Amniotic epithelial cell (primary cell): Measurements from ENCODE around the gene PCDH9.

Source experiments
- DNase-seq: peaks from one replicate; pipeline ENCODE4 v3.0.0-alpha.2; 2010; ENCODE audit warnings: low read depth

PCDH9 gene

DNA sequence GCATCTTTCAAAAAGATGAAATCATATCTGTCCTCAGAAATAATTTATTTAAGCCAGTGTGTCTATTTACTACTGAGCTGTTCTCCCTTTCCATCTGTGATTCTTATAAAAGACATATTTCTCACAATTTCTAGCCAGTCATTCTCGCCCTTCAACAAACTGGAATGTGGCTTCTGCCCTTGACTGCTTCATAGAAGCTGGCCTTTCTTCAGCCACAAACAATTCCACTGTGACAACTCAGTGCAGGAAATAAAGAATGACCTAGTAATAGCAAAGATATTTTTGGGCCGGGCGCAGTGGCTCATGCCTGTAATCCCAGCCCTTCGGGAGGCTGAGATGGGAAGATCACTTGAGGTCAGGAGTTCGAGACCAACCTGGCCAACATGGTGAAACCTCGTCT, 655.5 kb downstream of the PCDH9 start:
- DNase-seq, result peak; percentile 19

DNA sequence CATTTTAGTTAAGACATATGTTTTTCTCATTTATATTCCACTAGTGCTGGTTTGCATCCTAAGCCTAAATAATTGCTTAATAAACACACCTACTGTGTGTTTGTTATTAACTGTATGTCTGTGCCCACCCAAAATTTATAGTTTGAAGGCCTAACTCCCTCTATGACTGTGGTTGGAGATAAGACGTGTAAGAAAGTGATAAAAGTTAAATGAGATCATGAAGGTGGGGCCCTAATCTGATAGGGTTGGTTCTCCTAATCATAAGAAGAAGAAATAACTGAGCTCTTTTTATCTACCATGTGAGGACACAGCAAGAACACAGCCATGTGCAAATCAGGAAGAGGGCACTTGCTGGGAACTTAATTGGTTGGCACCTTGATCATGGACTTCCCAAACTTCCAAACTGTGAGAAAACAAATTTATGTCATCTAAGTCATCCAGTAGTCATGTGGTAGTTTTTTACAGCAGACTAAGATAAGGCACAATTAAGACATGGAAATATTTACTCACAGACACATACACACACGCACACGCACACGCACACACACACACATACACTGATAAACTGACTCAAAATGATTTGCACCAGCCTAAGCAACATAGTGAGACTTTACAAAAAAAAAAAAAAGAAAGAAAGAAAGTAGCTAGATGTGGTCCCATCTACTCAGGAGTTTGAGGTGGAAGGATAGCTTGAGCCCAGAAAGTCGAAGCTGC, 662.1 kb downstream of the PCDH9 start:
- DNase-seq, result no peak

- DNase-seq, result no peak
Observed at GRCh38 chr13:66565279-66565678, 664.9 kb downstream of the PCDH9 start.

- no peak for DNase-seq
Observed at GRCh38 chr13:66563076-66563475, 667.1 kb downstream of the PCDH9 start.

DNA sequence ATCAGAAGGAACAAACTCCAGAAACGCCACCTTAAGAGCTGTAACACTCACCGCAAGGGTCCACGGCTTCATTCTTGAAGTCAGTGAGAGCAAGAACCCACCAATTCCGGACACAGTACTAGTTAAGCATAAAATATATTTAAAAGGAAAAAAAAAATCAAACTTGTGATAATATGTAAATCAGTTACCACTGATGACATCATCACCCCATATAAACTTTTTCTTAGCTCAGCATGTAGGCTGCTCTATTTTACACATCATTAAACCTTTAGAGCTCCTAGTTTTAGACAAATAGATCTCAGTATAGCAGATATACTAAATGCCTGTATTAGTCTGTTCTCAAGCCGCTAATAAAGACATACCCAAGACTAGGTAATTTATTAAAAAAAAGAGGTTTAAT, 668.1 kb downstream of the PCDH9 start:
- no peak for DNase-seq

DNA sequence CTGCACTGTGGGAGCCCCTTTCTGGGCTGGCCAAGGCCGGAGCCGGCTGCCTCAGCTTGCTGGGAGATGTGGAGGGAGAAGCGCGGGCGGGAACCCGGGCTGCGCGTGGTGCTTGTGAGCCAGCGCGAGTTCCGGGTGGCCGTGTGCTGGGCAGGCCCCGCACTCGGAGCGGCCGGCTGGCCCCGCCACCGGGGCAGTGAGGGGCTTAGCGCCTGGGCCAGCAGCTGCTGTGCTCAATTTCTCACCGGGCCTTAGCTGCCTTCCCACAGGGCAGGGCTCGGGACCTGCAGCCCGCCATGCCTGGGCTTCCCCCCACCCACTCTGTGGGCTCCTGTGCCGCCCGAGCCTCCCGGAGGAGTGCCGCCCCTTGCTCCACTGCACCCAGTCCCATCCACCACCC, 669.1 kb downstream of the PCDH9 start:
- DNase-seq, result no peak

- no peak for DNase-seq
Observed at GRCh38 chr13:66560189-66560588, 669.9 kb downstream of the PCDH9 start.

GRCh38 chr13:66559093-66559492, 671.0 kb downstream of the PCDH9 start:
- DNase-seq, result no peak

- no peak for DNase-seq
Observed at GRCh38 chr13:66558506-66558905, 671.6 kb downstream of the PCDH9 start.

DNA sequence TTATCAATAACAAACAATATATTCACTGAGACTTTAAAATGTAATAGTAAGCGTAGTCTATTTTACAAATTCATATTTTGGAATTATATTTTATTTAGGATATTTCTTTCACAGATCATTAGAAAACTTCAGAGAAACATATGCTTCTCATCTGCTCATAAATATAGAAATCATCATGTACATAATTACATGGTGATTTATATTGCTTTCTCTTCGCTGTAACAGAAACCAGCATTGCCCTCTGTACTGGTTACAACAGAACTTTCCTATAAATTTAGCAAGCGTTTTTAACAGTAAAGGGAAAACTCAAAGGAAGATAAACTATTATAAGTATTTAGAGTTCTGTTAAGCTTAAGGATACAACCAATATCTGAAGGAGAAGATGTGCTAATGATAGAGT, 672.8 kb downstream of the PCDH9 start:
- no peak for DNase-seq

GRCh38 chr13:66556306-66556705, 673.8 kb downstream of the PCDH9 start:
- peak; percentile 57 for DNase-seq

- no peak for DNase-seq
Observed at GRCh38 chr13:66553391-66553790, 676.7 kb downstream of the PCDH9 start.

DNA sequence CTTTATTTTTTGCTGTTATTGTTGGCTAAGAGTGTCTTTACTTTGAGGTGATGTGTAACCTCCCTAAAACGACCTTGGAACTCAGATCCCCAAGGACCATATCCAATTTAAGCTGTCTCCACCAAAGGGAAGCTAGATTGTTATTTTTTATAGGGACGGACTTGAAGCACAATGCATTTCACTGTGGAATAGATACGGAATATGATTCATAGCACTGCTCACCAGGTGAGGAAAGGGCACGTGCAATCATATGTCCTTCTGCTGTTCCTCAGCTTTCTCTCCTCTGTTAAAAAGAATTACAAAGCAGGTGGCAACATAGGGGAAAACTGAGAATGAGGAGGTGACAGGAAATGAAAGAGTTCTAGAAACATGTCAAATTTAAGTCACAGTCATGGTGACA, 679.0 kb downstream of the PCDH9 start:
- DNase-seq, result no peak

- no peak for DNase-seq
Observed at GRCh38 chr13:66547685-66548084, 682.5 kb downstream of the PCDH9 start.

- DNase-seq, result peak; percentile 37
Observed at GRCh38 chr13:66546534-66547379, 683.4 kb downstream of the PCDH9 start.

DNA sequence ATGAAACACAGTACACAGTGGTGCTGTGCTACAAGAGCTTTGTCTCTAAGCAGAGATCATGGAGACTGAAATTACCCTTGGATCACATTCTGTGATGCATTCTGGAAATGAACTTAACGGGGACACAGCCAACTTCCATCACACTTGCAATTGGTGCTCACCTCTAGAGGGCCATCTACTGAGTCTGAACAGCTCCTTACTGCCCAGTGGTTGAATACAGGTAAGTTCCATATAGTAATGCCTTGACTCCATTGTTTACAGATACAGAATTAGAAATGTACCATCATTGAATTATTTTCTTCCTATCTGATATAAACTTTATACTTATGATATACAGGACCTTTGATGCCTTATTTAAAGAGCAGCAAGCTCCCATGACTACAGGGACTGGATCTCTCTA, 686.4 kb downstream of the PCDH9 start:
- no peak for DNase-seq

DNA sequence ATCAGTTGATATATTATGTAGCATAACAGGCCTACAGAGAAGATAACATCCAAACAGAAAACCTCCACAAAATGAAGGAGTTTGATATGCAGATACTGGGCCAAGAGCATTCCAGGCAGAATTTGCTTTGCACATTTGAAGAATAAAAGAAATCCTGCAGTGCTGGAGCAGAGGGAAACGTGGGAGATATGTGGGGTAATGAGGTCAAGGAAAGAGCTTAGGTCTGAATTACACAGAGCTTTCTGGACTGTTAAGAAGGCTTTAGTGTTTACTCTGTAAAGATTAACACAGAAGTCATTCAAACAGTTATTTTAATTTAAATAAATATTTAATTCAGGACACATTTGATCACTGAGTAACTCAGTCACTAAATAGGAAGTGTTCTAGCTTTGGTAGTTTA, 692.7 kb downstream of the PCDH9 start:
- DNase-seq, result no peak

- DNase-seq, result no peak
Observed at GRCh38 chr13:66536746-66537145, 693.4 kb downstream of the PCDH9 start.

DNA sequence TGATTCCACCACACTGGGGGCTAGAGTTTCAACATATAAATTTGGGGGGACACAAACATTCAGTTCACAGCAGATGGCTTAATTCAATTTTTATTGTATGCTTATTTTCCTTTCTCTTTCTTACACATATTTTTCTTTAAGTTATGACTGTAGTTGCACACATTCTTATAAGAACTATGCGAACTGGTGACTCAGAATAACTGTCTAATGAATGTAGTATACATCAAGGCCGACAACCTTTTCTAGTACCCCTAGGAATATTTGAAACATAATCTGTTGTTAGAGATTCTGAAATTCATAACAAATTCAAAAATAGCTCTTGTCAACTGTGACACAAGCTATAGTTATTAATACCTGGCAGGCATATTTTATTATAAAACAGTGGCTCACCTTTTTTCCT, 695.6 kb downstream of the PCDH9 start:
- peak; percentile 43 for DNase-seq

DNA sequence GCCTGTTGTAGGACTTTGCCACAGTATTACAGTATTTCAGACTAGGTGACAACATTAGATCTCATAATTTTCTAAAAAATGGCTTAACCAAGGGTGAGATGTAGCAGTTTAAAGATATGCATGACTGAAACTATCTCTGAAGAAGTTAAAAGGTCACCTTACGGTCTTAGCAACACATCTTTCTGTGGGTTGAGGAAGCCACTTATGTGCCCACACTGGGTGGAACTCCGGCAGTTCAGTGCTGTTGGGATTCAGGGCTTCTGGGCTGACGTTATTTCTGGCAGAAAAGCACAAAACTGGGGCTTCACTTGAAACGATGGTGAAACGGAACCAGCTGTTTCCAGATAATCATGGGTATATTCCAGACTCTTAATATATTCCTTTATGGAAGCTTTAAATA, 697.3 kb downstream of the PCDH9 start:
- no peak for DNase-seq

DNA sequence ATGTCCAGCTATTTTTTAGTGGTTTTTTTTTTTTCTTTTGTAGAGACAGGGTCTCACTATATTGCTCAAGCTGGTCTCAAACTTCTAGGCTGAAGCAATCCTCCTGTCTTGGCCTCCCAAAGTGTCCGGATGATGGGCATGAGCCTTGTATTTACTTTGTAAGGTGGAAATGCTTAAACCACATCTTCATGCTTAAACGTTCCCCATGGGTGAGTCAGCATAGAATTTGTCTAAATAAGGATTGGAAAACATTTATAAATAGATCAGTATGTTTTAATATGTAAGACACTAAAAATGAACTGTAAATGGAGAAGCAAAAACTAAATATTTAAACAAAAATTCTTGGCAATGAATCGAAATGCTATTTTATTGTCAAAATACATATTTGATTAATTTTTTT, 698.0 kb downstream of the PCDH9 start:
- DNase-seq, result peak; percentile 56

- no peak for DNase-seq
Observed at GRCh38 chr13:66530686-66531085, 699.5 kb downstream of the PCDH9 start.

- no peak for DNase-seq
Observed at GRCh38 chr13:66530158-66530557, 700.0 kb downstream of the PCDH9 start.
